ENCODE measurements around the gene HSFX1.
"Not testable (repeated sequence)": the region's sequence is repeated elsewhere in the genome, so short reads cannot be mapped to it uniquely, and the experiment has no call there.

HSFX1 gene

GRCh38 chrX:149773768-149774167 lies at the start of gene HSFX1:
Gene HSFX1 (plus strand): TSS chrX:149774068. CDS start chrX:149774682, 614 bp downstream.
- DNase-seq (ENCODE audit: low read depth, low spot score); H3K4me3 ChIP-seq (ENCODE audit: low read depth, low read length); in situ Hi-C loops (cut with HindIII; ENCODE audit: low sequenced_read_pairs): not testable (repeated sequence)

GRCh38 chrX:149727308-149727707 lies 46.6 kb upstream of the HSFX1 start:
- H3K4me3 ChIP-seq (ENCODE audit: low read depth, low read length); DNase-seq (ENCODE audit: low read depth, low spot score); in situ Hi-C loops (cut with HindIII; ENCODE audit: low sequenced_read_pairs): not testable (repeated sequence)

- in situ Hi-C loops (cut with HindIII; ENCODE audit: low sequenced_read_pairs); DNase-seq (ENCODE audit: low read depth, low spot score); H3K4me3 ChIP-seq (ENCODE audit: low read depth, low read length): not testable (repeated sequence)
Measured at GRCh38 chrX:149742269-149742668, 31.6 kb upstream of the HSFX1 start.

- in situ Hi-C loops (cut with HindIII; ENCODE audit: low sequenced_read_pairs); DNase-seq (ENCODE audit: low read depth, low spot score); H3K4me3 ChIP-seq (ENCODE audit: low read depth, low read length): not testable (repeated sequence)
Measured at GRCh38 chrX:149746390-149747007, 27.4 kb upstream of the HSFX1 start.

GRCh38 chrX:149757206-149758067 lies 16.4 kb upstream of the HSFX1 start:
- no peak overlapping the region for H3K4me3 ChIP-seq (ENCODE audit: low read depth, low read length)
- DNase-seq (ENCODE audit: low read depth, low spot score), result no peak
- TF ChIP-seq CTCF (IDR thresholded peaks at IDR 0.05; ENCODE audit: low read depth, low read length), result no peak
- in situ Hi-C loops (cut with HindIII; ENCODE audit: low sequenced_read_pairs), result no loop called here

GRCh38 chrX:149758068-149758714 lies 15.7 kb upstream of the HSFX1 start:
- in situ Hi-C loops (cut with HindIII; ENCODE audit: low sequenced_read_pairs), result no loop called here

GRCh38 chrX:149758715-149759078 lies 15.2 kb upstream of the HSFX1 start:
- H3K4me3 ChIP-seq (ENCODE audit: low read depth, low read length); in situ Hi-C loops (cut with HindIII; ENCODE audit: low sequenced_read_pairs); DNase-seq (ENCODE audit: low read depth, low spot score): not testable (repeated sequence)

More at GRCh38 chrX:149758068-149758714, 15.7 kb upstream of the HSFX1 start:
- no peak for DNase-seq (ENCODE audit: low read depth, low spot score)
- no peak overlapping the region for H3K4me3 ChIP-seq (ENCODE audit: low read depth, low read length)
- TF ChIP-seq CTCF (IDR thresholded peaks at IDR 0.05; ENCODE audit: low read depth, low read length), result no peak

GRCh38 chrX:149759824-149760223 lies 14.0 kb upstream of the HSFX1 start:
- no peak overlapping the region for H3K4me3 ChIP-seq (ENCODE audit: low read depth, low read length)

More at GRCh38 chrX:149759824-149760223, 14.0 kb upstream of the HSFX1 start:
- in situ Hi-C loops (cut with HindIII; ENCODE audit: low sequenced_read_pairs), result no loop called here
- DNase-seq (ENCODE audit: low read depth, low spot score), result no peak
- no peak for TF ChIP-seq CTCF (IDR thresholded peaks at IDR 0.05; ENCODE audit: low read depth, low read length)
